SK-N-SH treated with all-trans-retinoic acid at 6 μM for 48 hours (cell line): ENCODE results near the gene PRDM10.

Experiments
- PPARA ChIP-seq: fragments of 250-450 bp; sonication (Bioruptor Pico); IDR thresholded peaks from 2 replicates; pipeline ENCODE4 v1.5.0; 2020; ENCODE audit warnings: mild to moderate bottlenecking, borderline replicate concordance
- RARB ChIP-seq: fragments of 250-450 bp; sonication (Bioruptor Pico); IDR thresholded peaks from 2 replicates; pipeline ENCODE4 v1.8.0; 2021; ENCODE audit warnings: mild to moderate bottlenecking, moderate library complexity
- TCF4 ChIP-seq: fragments of 250-450 bp; sonication (Bioruptor Pico); IDR thresholded peaks from 2 replicates; pipeline ENCODE4 v1.8.0; 2021; ENCODE audit warnings: mild to moderate bottlenecking, moderate library complexity, borderline replicate concordance
- TF ChIP-seq, protein P1 (sequence below): fragments of 250-450 bp; sonication (Bioruptor Pico); IDR thresholded peaks from 2 replicates; pipeline ENCODE4 v1.8.0; 2021; ENCODE audit warnings: low read depth, mild to moderate bottlenecking, moderate library complexity, borderline replicate concordance
- TF ChIP-seq, protein P2 (sequence below): fragments of 250-450 bp; sonication (Bioruptor Pico); IDR thresholded peaks from 2 replicates; pipeline ENCODE4 v1.5.0; 2020; ENCODE audit warnings: mild to moderate bottlenecking, moderate library complexity

DNA sequence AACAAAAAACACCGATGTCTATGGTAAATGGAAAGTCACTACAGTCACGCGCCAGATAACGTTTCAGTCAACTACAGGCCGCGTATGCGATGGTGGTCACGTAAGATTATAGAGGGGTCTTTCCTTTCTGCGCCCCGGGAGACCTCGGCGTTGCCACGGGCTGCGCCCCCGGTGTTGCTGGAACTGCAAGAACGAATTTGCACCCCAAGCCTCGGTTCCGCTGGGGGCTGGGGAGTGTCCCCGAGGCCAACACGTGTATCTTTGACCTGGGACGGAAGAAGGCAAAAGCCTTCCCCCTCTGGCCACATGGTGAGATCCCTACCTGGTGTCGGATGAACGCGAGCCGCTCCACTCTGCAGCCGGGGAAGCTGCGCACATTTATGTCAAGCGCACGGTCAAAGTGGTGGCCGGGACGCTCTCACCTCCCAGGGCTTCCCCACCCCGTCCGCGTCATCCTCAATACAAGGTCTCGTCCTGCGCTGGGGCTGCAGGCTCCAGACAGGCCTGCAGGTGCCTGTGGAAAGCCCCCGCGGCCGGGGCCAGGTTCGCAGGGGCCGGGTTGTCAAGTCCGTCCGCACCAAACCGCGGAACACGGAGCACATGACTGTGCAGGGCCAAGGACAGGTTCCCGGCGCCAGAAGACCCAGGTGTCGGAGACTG, 37.8 kb upstream of the PRDM10 start:
- TF ChIP-seq, protein P1, sequence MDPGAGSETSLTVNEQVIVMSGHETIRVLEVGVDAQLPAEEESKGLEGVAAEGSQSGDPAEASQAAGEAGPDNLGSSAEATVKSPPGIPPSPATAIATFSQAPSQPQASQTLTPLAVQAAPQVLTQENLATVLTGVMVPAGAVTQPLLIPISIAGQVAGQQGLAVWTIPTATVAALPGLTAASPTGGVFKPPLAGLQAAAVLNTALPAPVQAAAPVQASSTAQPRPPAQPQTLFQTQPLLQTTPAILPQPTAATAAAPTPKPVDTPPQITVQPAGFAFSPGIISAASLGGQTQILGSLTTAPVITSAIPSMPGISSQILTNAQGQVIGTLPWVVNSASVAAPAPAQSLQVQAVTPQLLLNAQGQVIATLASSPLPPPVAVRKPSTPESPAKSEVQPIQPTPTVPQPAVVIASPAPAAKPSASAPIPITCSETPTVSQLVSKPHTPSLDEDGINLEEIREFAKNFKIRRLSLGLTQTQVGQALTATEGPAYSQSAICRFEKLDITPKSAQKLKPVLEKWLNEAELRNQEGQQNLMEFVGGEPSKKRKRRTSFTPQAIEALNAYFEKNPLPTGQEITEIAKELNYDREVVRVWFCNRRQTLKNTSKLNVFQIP (CRISPR knock-in tag): no peak
- TF ChIP-seq, protein P2, sequence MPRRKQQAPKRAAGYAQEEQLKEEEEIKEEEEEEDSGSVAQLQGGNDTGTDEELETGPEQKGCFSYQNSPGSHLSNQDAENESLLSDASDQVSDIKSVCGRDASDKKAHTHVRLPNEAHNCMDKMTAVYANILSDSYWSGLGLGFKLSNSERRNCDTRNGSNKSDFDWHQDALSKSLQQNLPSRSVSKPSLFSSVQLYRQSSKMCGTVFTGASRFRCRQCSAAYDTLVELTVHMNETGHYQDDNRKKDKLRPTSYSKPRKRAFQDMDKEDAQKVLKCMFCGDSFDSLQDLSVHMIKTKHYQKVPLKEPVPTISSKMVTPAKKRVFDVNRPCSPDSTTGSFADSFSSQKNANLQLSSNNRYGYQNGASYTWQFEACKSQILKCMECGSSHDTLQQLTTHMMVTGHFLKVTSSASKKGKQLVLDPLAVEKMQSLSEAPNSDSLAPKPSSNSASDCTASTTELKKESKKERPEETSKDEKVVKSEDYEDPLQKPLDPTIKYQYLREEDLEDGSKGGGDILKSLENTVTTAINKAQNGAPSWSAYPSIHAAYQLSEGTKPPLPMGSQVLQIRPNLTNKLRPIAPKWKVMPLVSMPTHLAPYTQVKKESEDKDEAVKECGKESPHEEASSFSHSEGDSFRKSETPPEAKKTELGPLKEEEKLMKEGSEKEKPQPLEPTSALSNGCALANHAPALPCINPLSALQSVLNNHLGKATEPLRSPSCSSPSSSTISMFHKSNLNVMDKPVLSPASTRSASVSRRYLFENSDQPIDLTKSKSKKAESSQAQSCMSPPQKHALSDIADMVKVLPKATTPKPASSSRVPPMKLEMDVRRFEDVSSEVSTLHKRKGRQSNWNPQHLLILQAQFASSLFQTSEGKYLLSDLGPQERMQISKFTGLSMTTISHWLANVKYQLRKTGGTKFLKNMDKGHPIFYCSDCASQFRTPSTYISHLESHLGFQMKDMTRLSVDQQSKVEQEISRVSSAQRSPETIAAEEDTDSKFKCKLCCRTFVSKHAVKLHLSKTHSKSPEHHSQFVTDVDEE (CRISPR knock-in tag): no peak
- TF ChIP-seq TCF4: no peak
- no peak for TF ChIP-seq PPARA (CRISPR knock-in tag)
- TF ChIP-seq RARB (CRISPR knock-in tag): no peak
